Suprapubic skin (tissue), 3 donors: ENCODE results near the gene EPB41.

Source experiments
- CTCF ChIP-seq, 2 donors: fragments of 200-600 bp in 1 of 2; fragments of 450-650 bp in 1 of 2; sonication (generic) in 1 of 2; IDR thresholded peaks; one replicate each; pipeline ENCODE4 v1.5.1; 2016 to 2019; ENCODE audit warnings: antibody characterized with exemption in 2 of 2, mild to moderate bottlenecking in 1 of 2, moderate library complexity in 1 of 2
- EP300 ChIP-seq: sonication (generic); formaldehyde crosslinking; IDR thresholded peaks from one replicate; pipeline ENCODE4 v1.6.1; 2017; ENCODE audit warnings: antibody characterized with exemption
- POLR2A ChIP-seq, 2 donors: fragments of 450-650 bp; IDR thresholded peaks; one replicate each; pipeline ENCODE4 v1.6.1; 2017; ENCODE audit warnings: antibody characterized with exemption in 2 of 2, mild to moderate bottlenecking in 2 of 2, moderate library complexity in 2 of 2

DNA sequence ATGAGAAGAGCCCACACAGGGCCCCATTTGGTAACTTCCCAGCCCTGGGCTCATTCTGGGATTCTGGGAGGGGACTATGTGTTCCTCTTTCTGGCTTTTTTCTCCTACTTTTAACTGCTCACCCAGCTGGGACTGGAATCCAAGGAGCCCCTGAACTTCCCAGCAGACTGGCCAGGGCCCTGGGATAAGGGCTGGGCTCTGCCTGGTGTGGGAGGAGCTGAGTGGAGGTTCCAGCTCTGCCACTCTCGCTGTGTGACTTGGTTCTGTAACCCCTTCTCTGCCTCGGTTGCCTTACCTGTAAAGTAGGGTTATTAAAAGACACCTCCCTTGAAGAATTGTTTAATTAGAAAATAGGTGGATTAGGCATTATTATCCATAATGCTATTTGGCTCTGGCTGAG lies 19.6 kb upstream of the EPB41 start:
- TF ChIP-seq POLR2A (IDR thresholded peaks at IDR 0.05) (no peak), CTCF (IDR thresholded peaks at IDR 0.05) (no peak), EP300 (no peak)
